ENCODE data around the gene BDH1. TPM values are rescaled to one million over a fixed set of nuclear protein-coding genes. Genes with fewer than 3 reads are reported as not detected.

Gene BDH1
- total and polyA plus RNA-seq, 2 of the 13 experiments (the other 11 are each of a cell fraction or from before 2014, with no cell fraction given) = 21.2 to 71.9 TPM

DNA sequence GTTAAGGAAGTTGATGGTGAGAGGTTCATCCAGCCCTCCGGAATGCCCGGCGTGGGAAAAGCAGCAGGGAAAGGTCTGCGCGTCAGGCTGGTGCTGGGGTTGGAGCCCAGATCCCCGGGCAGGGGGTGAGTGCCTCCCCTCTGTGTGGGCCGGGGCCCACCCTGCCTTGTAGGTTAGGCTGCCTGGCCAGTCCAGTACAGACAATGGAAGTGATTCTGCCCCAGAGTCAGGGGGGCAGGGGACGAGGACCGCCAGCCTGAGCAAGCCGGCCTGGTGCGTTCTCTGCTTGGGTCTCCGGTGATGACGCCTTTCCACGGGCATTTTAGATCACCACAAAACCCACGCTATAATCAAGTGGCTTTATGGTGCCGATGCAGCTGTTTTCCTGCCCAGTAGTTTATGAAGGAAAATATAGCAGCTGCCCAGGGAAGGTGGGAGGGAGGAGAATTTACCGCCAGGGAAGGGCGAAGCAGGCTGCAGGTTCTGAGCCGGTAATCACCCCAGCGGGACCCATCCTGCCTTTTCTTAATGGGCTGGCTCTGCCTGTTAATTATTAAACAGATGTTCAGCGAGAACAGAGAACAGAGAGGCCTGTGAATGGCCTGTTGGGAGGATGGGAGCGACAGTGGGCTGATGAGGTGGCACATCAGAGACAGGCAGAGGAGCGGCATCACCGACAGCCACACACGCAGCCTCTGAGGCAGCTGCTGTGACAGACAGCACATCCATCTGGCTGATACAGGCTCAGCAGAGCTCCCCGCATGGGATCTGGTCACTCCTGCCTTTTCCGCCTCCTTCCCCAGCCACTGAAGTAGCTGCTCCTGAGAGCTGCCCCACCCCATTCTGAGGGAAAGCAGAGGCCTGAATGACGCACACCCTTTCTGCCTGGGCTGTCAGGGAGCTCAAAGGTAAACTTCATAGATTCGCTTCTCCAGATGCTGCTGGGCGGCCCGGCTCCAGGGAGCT is 35.2 kb downstream of the BDH1 start (continued):
- TF ChIP-seq, protein P1, sequence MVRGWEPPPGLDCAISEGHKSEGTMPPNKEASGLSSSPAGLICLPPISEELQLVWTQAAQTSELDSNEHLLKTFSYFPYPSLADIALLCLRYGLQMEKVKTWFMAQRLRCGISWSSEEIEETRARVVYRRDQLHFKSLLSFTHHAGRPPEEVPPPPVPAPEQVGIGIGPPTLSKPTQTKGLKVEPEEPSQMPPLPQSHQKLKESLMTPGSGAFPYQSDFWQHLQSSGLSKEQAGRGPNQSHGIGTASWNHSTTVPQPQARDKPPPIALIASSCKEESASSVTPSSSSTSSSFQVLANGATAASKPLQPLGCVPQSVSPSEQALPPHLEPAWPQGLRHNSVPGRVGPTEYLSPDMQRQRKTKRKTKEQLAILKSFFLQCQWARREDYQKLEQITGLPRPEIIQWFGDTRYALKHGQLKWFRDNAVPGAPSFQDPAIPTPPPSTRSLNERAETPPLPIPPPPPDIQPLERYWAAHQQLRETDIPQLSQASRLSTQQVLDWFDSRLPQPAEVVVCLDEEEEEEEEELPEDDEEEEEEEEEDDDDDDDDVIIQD (CRISPR knock-in tag; IDR thresholded peaks at IDR 0.05; ENCODE audit: low read depth) = no peak
- TF ChIP-seq, protein P2, sequence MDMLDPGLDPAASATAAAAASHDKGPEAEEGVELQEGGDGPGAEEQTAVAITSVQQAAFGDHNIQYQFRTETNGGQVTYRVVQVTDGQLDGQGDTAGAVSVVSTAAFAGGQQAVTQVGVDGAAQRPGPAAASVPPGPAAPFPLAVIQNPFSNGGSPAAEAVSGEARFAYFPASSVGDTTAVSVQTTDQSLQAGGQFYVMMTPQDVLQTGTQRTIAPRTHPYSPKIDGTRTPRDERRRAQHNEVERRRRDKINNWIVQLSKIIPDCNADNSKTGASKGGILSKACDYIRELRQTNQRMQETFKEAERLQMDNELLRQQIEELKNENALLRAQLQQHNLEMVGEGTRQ (IDR thresholded peaks at IDR 0.05; ENCODE audit: low read depth, low read length) = no peak
- TF ChIP-seq, protein P2 (CRISPR knock-in tag; IDR thresholded peaks at IDR 0.05; ENCODE audit: borderline replicate concordance) = no peak
- TF ChIP-seq, protein P3, sequence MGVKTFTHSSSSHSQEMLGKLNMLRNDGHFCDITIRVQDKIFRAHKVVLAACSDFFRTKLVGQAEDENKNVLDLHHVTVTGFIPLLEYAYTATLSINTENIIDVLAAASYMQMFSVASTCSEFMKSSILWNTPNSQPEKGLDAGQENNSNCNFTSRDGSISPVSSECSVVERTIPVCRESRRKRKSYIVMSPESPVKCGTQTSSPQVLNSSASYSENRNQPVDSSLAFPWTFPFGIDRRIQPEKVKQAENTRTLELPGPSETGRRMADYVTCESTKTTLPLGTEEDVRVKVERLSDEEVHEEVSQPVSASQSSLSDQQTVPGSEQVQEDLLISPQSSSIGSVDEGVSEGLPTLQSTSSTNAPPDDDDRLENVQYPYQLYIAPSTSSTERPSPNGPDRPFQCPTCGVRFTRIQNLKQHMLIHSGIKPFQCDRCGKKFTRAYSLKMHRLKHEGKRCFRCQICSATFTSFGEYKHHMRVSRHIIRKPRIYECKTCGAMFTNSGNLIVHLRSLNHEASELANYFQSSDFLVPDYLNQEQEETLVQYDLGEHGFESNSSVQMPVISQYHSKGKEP (CRISPR knock-in tag; IDR thresholded peaks at IDR 0.05) = no peak
- no peak for TF ChIP-seq ZNF260 (CRISPR knock-in tag; IDR thresholded peaks at IDR 0.05; ENCODE audit: borderline replicate concordance, low read depth)
- TF ChIP-seq RAD51 (IDR thresholded peaks at IDR 0.05; ENCODE audit: borderline replicate concordance) = no peak
- TF ChIP-seq TBP (CRISPR knock-in tag; IDR thresholded peaks at IDR 0.05) = no peak
- TF ChIP-seq ZNF274 (CRISPR knock-in tag; IDR thresholded peaks at IDR 0.05) = no peak; the same call in 1 of the 2 replicates
- no peak for TF ChIP-seq ZNF350 (CRISPR knock-in tag; IDR thresholded peaks at IDR 0.05; ENCODE audit: borderline replicate concordance, low read depth)
- peak; percentile 69 for TF ChIP-seq ZFX (CRISPR knock-in tag; IDR thresholded peaks at IDR 0.05; ENCODE audit: low read depth)
- TF ChIP-seq, protein P4, sequence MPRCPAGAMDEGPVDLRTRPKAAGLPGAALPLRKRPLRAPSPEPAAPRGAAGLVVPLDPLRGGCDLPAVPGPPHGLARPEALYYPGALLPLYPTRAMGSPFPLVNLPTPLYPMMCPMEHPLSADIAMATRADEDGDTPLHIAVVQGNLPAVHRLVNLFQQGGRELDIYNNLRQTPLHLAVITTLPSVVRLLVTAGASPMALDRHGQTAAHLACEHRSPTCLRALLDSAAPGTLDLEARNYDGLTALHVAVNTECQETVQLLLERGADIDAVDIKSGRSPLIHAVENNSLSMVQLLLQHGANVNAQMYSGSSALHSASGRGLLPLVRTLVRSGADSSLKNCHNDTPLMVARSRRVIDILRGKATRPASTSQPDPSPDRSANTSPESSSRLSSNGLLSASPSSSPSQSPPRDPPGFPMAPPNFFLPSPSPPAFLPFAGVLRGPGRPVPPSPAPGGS (CRISPR knock-in tag; IDR thresholded peaks at IDR 0.05) = 0 out of 2 replicates have a peak, but pooled peaks have one; percentile 27
- TF ChIP-seq IRX3 (CRISPR knock-in tag; IDR thresholded peaks at IDR 0.05; ENCODE audit: borderline replicate concordance, low read depth) = no peak
- TF ChIP-seq, protein P5, sequence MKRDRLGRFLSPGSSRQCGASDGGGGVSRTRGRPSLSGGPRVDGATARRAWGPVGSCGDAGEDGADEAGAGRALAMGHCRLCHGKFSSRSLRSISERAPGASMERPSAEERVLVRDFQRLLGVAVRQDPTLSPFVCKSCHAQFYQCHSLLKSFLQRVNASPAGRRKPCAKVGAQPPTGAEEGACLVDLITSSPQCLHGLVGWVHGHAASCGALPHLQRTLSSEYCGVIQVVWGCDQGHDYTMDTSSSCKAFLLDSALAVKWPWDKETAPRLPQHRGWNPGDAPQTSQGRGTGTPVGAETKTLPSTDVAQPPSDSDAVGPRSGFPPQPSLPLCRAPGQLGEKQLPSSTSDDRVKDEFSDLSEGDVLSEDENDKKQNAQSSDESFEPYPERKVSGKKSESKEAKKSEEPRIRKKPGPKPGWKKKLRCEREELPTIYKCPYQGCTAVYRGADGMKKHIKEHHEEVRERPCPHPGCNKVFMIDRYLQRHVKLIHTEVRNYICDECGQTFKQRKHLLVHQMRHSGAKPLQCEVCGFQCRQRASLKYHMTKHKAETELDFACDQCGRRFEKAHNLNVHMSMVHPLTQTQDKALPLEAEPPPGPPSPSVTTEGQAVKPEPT (CRISPR knock-in tag; IDR thresholded peaks at IDR 0.05; ENCODE audit: low read depth) = 0 out of 2 replicates have a peak, but pooled peaks have one; percentile 27
